IPS-20b (cell line): ENCODE results near the gene ZNF91.
"Not testable (repeated sequence)": the region's sequence is repeated elsewhere in the genome, so short reads cannot be mapped to it uniquely, and the experiment has no call there.

Experiments used
- H3K27ac ChIP-seq: one replicate; pipeline ENCODE4 v1.5.1; 2013; ENCODE audit warnings: low read length
- H3K27me3 ChIP-seq: 2 replicates; pipeline ENCODE4 v1.6.1; 2013; ENCODE audit warnings: mild to moderate bottlenecking, low read length, inconsistent platforms; ENCODE audit not compliant: insufficient read depth
- H3K36me3 ChIP-seq: 2 replicates; pipeline ENCODE4 v1.6.1; 2013; ENCODE audit warnings: low read depth, mild to moderate bottlenecking, inconsistent platforms, low read length, moderate library complexity; ENCODE audit not compliant: insufficient read depth
- H3K4me1 ChIP-seq: 2 replicates; pipeline ENCODE4 v1.6.1; 2013; ENCODE audit warnings: mild to moderate bottlenecking, control low read depth, inconsistent platforms, low read length, moderate library complexity; ENCODE audit not compliant: insufficient read depth
- H3K4me3 ChIP-seq: 2 replicates; pipeline ENCODE4 v1.5.1; 2013; ENCODE audit warnings: mild to moderate bottlenecking, low read length, inconsistent platforms
- H3K9ac ChIP-seq: 2 replicates; pipeline ENCODE4 v1.6.1; 2013; ENCODE audit warnings: low read depth, mild to moderate bottlenecking, inconsistent platforms, low read length, moderate library complexity
- H3K9me3 ChIP-seq: 2 replicates; pipeline ENCODE4 v1.6.1; 2013; ENCODE audit warnings: mild to moderate bottlenecking, low read depth, low read length, inconsistent platforms; ENCODE audit not compliant: insufficient read depth

The ZNF91 gene

DNA sequence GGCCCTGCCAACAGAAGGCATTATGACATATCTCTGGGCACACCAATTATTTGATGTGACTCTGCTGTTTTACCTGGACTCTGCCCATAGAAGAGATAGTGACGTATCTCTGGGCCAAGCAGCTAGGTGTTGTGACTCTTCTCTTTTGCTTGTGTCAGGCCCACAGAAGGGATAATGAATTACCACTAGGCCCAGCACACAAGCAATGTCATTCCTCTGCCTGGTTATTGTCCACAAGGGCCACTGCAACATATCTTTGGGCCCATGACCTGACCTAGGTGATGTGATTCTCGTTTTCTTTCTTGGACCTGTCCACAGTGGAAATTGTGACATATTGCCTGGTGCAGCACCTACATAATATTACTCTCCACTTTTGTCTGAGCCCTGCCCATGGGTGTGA is 80.0 kb downstream of the ZNF91 start:
- H3K27me3 ChIP-seq, result no peaks in the 10 kb centered on the region
- no peak overlapping the region for H3K9ac ChIP-seq
- H3K36me3 ChIP-seq, result no peaks in the 10 kb centered on the region
- peaks cover 49% of the 10 kb centered on the region for H3K9me3 ChIP-seq
- no peak overlapping the region for H3K27ac ChIP-seq
- no peaks in the 10 kb centered on the region for H3K4me1 ChIP-seq
- H3K4me3 ChIP-seq, result no peak overlapping the region

DNA sequence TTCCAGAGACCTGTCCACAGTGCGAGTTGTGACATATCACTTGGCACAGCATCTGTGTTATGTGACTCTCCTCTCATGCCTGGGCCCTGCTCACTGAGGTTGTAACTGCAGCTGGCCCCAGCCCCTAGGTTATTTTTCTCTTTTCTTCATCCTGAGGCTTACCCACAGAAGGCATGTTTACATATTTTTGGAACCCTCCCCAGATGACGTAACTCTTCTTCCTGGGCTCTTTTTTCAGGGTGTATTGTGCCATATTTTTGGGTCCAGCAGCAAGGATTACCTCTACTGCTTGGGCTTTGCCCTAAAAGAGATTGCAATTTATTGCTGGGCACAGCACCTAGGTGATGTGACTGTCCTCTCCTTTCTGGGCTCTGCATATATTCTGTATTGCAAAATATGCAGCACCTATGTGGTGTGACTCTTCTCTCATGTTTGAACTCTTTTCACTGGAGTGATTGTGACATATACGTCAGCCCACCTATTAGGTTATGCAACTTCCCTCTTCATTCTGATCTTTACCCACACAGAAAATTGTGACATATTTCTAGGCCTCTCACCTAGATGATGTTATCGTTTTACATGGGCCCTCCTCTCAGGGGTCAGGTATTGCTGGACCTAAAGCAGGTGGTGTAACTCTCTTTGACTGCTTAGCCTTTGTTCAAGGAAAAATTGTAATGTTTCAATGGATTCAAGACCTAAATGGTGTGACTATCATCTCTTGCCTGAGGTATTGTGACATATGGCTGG is 80.6 kb downstream of the ZNF91 start:
- Histone ChIP-seq H3K36me3 (no peaks in the 10 kb centered on the region), H3K9me3 (peaks cover 53% of the 10 kb centered on the region), H3K4me1 (no peaks in the 10 kb centered on the region)

DNA sequence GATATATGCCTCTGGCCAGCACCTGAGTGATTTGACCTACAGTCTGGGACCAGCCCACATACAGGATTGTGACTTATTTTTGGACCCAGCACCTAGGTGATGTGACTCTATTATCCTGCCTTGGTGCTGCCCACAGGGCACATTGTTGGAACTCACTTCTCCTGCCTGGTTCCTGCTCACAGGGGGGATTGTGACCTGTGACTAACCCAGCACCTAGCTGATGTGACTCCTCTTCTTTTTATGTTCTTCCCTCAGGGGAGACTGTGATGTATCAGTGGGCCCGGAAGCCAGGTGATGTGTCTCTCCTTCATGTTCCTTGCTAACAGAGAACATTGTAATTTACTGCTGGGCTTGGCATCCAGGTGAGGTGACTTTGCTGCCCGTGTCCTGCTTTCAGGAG is 82.1 kb downstream of the ZNF91 start:
- Histone ChIP-seq H3K27ac (no peak overlapping the region), H3K9ac (no peak overlapping the region), H3K36me3 (no peaks in the 10 kb centered on the region), H3K9me3 (peaks cover 60% of the 10 kb centered on the region), H3K4me3 (no peak overlapping the region), H3K27me3 (no peaks in the 10 kb centered on the region), H3K4me1 (no peaks in the 10 kb centered on the region)

More for the DNA sequence above, 80.6 kb downstream of the ZNF91 start:
- Histone ChIP-seq H3K27ac (no peak overlapping the region), H3K9ac (no peak overlapping the region), H3K4me3 (no peak overlapping the region), H3K27me3 (no peaks in the 10 kb centered on the region)

DNA sequence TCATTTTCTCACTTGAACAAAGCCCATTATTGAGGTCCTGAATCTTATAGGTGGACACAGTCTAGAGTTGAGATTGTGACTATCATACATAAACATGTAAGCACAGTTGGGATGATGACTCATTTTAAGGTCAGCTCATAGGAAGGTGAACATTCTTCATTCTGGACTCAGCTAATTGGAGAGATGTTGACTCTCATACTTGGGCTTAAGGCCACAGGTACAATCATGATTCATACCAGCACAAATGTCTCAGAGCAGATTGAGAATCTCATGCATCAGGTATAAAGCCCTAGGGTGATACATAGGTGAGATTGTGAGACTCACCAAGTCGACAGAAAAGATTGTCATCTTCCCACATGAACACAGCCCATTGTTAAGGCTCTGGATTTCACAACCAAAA is 82.8 kb downstream of the ZNF91 start:
- H3K4me3 ChIP-seq, result no peak overlapping the region
- H3K27me3 ChIP-seq, result no peaks in the 10 kb centered on the region
- no peak overlapping the region for H3K27ac ChIP-seq
- H3K9ac ChIP-seq, result no peak overlapping the region
- no peaks in the 10 kb centered on the region for H3K4me1 ChIP-seq
- H3K9me3 ChIP-seq, result peaks cover 59% of the 10 kb centered on the region
- no peaks in the 10 kb centered on the region for H3K36me3 ChIP-seq

DNA sequence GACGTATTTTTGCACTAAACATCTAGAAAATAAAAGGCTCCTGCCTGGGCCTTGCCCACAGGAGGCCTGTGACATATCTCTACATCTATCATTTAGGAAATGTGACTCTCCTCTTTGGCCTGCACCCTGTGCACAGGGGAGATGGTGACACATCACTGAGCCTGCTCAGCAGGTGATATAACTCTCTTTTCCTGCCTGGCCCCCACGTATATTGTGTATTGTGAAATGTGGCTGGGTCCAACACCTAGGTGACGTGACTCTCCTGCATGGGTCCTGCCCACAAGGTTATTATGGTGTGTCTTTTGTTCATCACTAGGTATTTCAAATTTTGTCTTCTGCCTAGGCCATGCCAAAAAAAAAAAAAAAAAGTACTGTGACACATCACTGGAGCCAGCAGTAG is 83.7 kb downstream of the ZNF91 start:
- no peaks in the 10 kb centered on the region for H3K4me1 ChIP-seq
- H3K27ac ChIP-seq, result no peak overlapping the region
- H3K4me3 ChIP-seq, result no peak overlapping the region
- no peaks in the 10 kb centered on the region for H3K36me3 ChIP-seq
- H3K27me3 ChIP-seq, result no peaks in the 10 kb centered on the region
- peaks cover 56% of the 10 kb centered on the region for H3K9me3 ChIP-seq
- no peak overlapping the region for H3K9ac ChIP-seq

DNA sequence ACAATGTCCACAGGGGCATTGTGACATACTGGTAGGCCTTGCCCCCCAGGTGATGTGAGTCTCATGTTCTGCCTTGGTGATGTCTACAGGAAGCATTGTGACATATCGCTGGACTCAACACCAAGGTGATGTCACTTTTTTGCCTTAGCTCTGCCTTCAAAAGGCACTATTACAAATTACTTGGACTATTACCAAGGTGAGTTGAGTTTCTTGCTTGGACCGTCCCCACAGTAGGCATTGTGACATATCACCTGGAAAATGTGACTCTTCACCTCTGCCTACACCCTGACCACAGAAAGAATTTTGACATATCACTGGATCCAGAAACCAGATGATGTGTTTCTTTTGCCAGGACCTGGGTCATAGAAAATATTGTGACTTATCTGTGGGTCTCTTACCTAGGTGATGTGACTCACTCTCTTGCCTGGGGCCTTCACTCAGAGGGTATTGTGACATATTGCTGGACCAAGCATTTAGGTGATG is 84.5 kb downstream of the ZNF91 start:
- H3K27me3 ChIP-seq, result no peaks in the 10 kb centered on the region
- H3K36me3 ChIP-seq, result no peaks in the 10 kb centered on the region
- H3K27ac ChIP-seq, result no peak overlapping the region
- H3K4me3 ChIP-seq, result no peak overlapping the region
- H3K4me1 ChIP-seq, result no peaks in the 10 kb centered on the region
- no peak overlapping the region for H3K9ac ChIP-seq
- peaks cover 51% of the 10 kb centered on the region for H3K9me3 ChIP-seq

DNA sequence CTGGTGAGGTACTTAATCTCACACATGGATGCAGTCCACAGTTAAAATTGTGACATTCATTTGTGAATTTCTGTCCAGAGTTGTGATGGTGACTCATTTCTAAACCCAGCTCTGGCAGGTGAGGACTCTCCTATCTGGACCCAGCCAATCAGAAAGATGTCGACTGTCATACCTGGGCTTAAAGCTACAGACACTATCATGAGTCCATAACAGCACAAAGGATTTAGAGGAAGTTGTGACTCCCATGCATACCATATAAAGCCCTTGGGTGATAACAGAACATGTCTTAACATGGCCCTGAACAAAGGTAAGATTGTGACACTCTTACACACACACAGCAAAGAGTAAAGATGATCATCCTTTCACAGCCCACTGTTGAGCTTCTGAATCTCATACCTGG is 85.3 kb downstream of the ZNF91 start:
- Histone ChIP-seq H3K27ac (no peak overlapping the region), H3K9me3 (peaks cover 50% of the 10 kb centered on the region), H3K4me1 (no peaks in the 10 kb centered on the region)

DNA sequence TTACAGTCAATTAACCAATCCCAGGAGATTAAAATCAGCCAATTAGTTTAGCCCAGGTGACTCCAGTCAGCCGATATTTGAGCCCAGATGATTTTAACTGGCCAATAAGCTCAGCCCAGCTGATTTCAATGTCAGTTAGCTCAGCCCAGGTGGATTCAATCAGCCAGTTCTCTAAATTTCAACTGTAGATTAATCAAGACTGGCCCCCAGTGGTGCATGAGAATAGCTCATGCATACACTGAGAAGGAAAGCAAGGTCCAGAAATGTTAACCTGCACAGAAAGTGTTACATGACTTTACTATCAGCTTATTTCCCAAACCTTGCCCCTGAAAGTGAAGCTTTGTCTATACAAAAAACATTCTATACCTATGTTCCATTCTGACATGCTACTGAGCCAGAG is 89.7 kb downstream of the ZNF91 start:
- H3K4me3 ChIP-seq, result no peak overlapping the region
- H3K4me1 ChIP-seq, result no peaks in the 10 kb centered on the region
- no peak overlapping the region for H3K9ac ChIP-seq
- H3K36me3 ChIP-seq, result no peaks in the 10 kb centered on the region
- H3K27ac ChIP-seq, result no peak overlapping the region
- peaks cover 55% of the 10 kb centered on the region for H3K9me3 ChIP-seq
- no peaks in the 10 kb centered on the region for H3K27me3 ChIP-seq

More for the DNA sequence above, 85.3 kb downstream of the ZNF91 start:
- no peak overlapping the region for H3K4me3 ChIP-seq
- no peak overlapping the region for H3K9ac ChIP-seq
- no peaks in the 10 kb centered on the region for H3K27me3 ChIP-seq
- no peaks in the 10 kb centered on the region for H3K36me3 ChIP-seq

DNA sequence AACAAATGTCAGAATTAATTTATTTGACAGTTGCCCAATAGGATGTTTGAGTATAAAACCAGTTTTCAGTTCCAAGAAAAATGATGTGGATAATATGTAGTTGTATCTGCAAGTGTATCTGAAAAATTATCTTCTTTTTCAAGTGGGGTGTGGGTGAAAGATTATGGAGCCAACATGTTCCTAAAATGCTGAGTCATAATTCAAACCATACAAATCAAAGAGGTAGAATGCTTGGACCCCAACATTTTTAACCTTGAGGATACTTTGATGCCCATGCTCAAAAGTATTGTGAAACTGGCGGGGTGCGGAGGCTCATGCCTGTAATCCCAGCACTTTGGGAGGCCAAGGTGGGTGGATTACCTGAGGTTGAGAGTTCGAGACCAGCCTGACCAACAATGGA is 91.0 kb downstream of the ZNF91 start:
- no peak overlapping the region for H3K9ac ChIP-seq
- H3K4me3 ChIP-seq, result no peak overlapping the region
- H3K27ac ChIP-seq, result no peak overlapping the region
- peaks cover 48% of the 10 kb centered on the region; the same call in 1 of the 2 replicates for H3K9me3 ChIP-seq
- no peaks in the 10 kb centered on the region for H3K36me3 ChIP-seq
- H3K4me1 ChIP-seq, result no peaks in the 10 kb centered on the region
- H3K27me3 ChIP-seq, result no peaks in the 10 kb centered on the region

DNA sequence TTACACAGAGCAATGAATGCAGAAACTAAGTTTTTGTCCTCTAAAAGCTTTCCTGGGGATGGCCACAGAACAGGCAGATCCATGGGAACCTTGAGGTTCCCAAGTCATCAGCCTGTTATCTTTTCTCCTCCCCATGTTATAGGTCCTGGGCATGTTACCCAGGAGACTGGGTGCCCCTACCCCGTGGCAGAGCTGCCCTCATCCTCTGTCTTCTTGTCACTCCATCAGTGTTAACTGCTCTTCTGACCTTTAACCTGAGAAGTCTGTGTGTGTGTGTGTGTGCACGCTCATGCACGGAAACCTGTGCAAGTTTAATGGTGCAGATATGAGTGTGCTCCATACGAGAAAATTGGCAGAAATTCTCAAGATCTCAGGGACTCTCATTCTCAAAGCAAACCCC is 101.1 kb downstream of the ZNF91 start:
- Histone ChIP-seq H3K4me3 (no peak overlapping the region), H3K4me1 (no peaks in the 10 kb centered on the region), H3K9me3 (peaks cover 29% of the 10 kb centered on the region), H3K36me3 (no peaks in the 10 kb centered on the region), H3K27ac (no peak overlapping the region), H3K9ac (no peak overlapping the region), H3K27me3 (no peaks in the 10 kb centered on the region)

DNA sequence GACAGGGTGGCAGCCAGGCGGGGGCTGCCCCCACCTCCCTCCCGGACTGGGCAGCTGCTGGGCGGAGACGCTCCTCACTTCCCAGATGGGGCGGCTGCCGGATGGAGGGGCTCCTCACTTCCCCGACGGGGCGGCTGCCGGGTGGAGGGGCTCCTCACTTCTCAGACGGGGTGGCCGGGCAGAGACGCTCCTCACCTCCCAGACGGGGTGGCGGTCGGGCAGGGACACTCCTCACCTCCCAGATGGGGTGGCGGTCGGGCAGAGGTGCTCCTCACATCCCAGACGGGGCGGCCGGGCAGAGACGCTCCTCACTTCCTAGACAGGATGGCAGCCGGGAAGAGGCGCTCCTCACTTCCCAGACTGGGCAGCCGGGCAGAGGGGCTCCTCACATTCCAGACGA is 105.3 kb downstream of the ZNF91 start:
- H3K9ac ChIP-seq, H3K4me1 ChIP-seq, H3K36me3 ChIP-seq, H3K27ac ChIP-seq, H3K4me3 ChIP-seq, H3K27me3 ChIP-seq: not testable (repeated sequence)
- H3K9me3 ChIP-seq, result peaks cover 32% of the 10 kb centered on the region
